ENCODE results near the gene WSB1. TPM values are rescaled to one million over a fixed set of nuclear protein-coding genes. Genes with fewer than 3 reads are reported as not detected.
A peak's percentile ranks its signal among the peaks of the same experiment; 100 is the strongest.
"Not testable (repeated sequence)": the region's sequence is repeated elsewhere in the genome, so short reads cannot be mapped to it uniquely, and the experiment has no call there.

Gene WSB1
- polyA plus RNA-seq, 4 donors = 181 to 250 (median 218) TPM

DNA sequence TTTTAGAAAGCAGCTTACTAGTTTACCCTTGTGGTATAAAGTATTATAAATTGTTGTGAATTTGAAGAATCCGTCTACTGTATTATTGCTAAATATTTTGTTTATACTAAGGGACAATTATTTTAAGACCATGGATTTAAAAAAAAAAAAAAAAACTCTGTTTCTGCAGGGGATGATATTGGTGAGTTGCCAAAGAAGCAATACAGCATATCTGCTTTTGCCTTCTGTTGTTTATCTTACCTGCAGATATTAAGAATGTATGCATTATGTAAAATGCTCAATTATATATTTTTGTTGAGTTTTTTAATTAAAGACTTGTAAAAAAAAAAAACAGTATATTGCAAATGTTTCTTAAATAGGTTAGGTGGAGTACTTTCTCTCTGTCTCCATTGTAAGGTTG is 19.4 kb downstream of the WSB1 start:
- DNase-seq (ENCODE audit: low read depth in 4 of 4, low spot score in 3 of 4) = no peak

DNA sequence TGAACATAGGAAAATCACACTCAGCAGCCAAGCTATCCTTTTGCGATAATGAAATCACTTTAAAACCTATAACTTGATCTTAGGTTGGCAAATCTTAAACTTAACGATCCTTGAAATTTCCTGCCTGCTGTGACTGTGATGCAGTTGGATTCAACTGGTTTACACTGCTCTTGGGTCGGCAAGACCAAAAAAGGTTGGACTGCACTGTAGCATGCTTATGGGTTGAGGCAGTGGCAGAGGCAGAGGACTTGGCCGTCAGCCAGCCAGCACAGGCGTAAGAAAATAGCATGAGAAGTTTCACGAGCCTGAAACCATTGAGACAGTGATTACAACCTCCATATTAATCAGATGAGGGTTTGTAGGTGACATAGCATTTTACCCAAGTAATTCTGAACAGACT is 21.4 kb downstream of the WSB1 start:
- DNase-seq (ENCODE audit: low read depth in 4 of 4, low spot score in 3 of 4) = peak in 3 of 4 donors; percentile 58 to 79 (median 68)

DNA sequence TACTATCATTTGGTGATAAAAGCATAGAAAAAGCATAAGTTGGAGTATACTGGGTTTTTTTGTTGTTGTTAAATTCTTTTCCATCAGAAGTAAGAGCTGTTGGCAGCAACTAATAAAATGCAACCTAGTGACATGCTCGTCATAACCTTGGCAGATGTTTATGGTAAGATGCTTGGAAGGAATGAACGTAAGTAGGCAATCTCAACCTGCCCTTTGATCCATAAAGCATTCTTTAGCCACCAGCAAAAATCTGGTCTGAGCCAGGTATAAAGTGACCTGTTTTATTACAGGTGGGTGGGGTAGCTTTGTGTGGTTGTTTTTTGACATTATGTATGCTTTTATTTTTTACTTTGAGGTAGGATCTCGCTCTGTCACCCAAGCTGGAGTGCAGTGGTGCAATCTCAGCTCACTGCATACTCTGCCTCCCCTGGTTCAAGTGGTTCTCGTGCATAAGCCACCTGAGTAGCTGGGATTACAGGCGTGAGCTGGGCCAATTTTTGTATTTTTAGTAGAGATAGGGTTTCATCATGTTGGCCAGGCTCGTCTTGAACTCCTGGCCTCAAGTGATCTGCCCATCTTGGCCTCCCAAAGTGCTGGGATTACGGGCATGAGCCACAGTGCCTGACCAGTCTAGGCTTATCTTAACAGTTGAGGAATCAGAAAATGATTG is 22.0 kb downstream of the WSB1 start:
- DNase-seq (ENCODE audit: low read depth in 4 of 4, low spot score in 3 of 4) = no peak

DNA sequence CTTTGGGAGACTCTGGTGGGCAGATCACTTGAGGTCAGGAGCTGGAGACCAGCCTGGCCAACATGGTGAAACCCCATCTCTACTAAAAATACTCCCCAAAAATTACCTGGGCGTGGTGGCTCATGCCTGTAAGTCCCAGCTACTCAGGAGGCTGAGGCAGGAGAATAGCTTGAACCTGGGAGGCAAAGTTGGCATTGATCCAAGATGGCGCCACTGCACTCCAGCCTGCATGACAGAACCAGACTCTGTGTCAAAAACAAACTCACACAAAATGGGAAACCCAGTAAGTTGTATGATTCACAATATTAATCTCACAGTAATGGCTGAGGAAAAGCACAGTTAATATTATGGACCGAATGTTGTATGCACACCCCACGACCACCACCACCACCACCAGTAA is 24.3 kb downstream of the WSB1 start:
- DNase-seq (ENCODE audit: low read depth in 4 of 4, low spot score in 3 of 4) = no peak

DNA sequence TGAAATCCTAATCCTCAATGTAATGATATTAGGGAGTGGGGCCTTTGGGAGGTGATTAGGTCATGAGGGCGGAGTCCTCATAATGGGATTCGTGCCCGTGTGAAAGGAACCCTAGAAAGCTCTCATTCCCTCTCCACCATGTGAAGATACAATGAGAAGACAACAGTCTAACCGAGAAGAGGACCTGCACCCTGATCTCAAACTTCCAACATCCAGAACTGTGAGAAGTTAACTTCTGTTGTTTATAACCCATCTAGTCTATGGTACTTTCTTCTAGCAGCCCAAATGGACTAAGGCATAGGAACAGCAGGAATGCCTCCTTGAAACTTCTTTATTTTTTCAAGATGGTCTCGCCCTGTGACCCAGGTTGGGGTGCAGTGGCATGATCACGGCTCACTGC is 24.7 kb downstream of the WSB1 start:
- no peak for DNase-seq (ENCODE audit: low read depth in 4 of 4, low spot score in 3 of 4)

DNA sequence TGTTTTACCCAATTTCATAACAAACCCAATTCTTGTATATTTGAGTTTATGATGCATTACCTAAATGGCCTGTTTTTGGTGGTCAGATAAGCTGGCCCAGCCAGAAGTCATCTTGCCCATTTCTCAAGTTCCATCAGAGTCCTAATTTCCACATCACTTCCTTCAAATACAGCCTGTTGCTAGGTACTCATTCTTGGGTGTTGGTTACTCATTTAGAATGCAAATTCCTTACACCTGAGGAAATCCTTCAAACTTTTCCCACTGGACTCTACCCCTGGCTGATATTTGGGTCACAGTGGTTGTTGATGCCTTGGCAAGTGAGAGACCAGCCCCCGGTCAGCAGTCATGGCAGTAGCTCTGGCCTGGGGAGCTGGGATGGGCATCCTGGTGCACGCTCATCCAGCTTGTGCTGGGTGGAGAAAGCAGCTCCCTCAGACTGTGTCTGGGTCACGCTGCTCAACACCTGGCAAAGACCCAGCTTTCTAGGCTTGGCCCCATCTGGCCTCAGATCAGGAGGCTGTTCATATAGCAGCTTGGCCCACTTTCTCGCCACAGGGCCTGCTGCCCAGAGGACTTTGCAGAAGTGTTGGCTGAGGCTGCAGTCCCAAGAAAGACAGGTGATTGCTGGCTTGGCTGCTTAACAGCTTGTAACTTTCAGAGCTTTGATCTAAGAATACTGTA is 25.8 kb downstream of the WSB1 start:
- DNase-seq (ENCODE audit: low read depth in 4 of 4, low spot score in 3 of 4) = no peak

DNA sequence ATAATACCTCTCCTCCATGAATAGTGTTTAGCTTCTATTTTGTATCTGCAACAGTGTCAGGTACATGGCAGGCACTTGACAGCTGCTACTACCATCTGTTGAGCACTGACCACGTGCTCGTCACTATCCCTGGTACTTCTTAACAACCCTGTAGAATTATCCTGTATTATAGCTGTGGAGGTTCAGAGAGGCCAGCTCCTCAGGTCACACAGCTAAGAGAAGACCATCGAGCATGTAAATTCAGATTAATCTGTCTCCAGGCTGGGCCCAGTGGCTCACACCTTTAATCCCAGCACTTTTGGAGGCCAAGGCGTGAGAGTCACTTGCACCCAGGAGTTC is 26.3 kb downstream of the WSB1 start:
- DNase-seq (ENCODE audit: low read depth in 4 of 4, low spot score in 3 of 4) = no peak

DNA sequence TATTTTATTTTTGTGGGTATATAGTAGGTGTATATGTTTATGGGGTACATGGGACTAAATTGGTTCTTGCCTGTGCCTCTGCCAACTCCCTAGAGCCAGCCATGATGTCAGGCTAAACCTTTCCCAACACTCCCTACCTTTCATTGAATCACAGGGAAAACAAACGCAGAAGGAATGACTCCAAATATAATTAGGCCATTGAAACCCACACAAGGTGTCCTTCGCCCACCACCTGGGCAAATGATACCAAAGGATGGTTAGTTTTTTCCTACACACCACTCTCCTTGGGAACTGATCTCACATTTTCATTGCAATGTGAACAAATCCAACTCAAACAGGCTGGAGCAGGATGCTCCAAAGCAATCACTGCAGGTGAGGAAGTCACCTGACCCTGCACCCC is 27.5 kb downstream of the WSB1 start:
- DNase-seq (ENCODE audit: low read depth in 4 of 4, low spot score in 3 of 4) = no peak

DNA sequence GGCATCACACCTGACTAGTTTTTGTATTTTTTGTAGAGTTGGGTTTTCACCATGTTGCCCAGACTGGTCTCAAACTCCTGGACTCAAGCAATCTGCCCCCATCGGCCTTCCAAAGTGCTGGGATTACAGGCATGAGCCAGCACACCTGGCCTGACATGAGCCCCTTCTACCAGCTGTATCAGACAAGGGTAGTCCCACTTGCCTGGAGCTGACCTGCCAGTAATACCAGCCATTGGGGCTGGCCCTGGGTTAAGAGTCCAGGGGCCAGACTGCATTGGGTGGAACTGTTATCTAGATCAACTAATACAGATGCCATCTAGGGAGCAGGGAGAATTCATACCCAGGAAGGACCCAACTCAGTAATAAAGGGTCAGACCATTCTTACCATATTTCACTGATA is 28.1 kb downstream of the WSB1 start:
- DNase-seq (ENCODE audit: low read depth in 4 of 4, low spot score in 3 of 4) = no peak

DNA sequence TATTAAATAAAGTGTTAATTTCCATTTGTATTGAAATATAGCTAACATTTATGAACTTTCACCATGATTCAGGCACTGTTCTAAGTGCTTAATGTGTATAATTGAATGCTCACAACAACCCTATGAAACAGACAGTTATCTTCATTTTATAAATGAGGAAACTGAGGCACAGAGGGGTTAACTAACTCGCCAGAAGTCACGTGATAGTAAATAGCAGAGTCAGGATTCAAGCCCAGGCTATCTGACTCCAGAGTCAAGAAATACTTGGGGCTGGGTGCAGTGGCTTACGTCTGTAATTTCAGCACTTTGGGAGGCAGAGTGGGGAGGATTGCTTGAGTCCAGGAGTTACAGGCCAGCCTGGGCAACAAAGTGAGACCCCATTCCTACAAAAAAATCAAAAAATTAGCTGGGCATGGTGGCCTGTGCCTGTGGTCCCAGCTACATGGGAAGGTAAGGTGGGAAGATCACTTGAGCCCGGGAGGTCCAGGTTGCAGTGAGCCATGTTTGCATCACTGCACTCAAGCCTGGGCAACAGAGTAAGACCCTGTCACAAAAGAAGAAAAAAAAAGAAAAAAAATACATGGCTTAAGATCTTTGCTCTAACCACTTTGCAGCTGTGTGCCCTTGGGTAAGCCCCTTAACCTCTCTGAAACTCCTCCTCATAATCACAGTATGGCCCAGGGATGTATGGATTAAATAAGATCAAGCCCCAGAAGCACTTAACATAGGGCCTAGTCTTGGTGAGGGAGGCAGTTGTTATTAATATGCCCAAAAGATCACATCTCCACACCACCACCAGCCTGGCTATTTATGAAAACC is 29.0 kb downstream of the WSB1 start:
- DNase-seq (ENCODE audit: low read depth in 4 of 4, low spot score in 3 of 4) = no peak

DNA sequence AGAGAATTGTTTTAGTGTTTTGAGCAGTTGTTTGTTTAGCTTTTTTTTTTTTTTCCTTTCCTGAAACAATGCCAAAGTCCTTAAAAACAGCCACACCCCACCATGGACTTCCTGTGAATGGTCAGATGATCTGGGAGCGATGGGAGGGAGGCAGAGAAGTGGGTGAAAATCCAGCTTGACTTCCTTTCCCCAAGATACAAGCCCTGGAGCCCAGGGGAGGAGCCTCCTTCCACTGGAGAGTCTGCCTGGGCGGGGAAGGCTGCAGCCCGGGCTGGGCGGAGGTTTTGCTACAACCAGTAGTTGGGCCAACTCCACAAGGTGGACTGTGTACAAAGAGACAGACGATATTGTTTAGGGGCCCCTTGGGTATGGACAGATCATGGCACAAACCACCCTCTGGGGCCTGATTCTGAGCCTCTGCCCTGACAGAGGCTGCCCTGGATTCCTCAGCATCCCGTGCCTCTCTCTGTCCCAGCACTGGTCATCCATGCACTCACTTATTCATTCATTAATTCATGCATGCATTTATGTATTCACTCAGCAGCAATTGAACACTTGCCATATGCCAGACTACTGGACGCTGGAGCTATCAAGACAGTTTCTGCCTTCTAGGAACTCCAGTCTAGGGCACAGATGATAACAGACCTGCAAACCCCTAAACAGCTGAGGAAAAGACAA is 29.8 kb downstream of the WSB1 start:
- DNase-seq (ENCODE audit: low read depth in 4 of 4, low spot score in 3 of 4) = no peak

DNA sequence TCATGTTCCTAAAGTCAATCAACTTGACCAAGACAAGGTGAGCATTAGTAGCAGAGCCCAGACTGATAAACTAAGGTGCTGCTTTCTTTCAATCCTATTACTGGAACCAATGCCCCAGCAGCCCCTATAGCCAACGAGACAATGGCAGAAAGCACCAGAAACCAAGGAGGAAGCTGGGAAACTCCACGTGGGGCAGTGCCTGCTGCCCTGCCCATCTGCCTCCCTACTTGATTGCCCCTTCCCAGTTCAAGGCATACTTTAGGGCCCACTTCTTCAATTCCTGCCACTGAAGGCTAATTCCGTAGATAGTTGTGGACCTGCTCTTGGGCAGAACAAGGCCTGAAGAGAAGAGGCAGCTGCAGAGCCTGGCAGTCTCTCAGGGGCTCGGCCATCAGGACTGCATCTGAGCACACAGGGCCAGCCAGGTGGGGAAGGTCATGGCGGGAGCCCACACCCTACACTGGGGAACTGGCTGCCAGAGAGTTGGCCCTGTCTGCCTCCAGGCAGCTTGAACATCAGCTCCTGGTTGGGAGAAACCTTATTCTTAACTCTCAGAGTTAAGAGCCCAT is 30.9 kb downstream of the WSB1 start:
- DNase-seq (ENCODE audit: low read depth in 4 of 4, low spot score in 3 of 4) = no peak

DNA sequence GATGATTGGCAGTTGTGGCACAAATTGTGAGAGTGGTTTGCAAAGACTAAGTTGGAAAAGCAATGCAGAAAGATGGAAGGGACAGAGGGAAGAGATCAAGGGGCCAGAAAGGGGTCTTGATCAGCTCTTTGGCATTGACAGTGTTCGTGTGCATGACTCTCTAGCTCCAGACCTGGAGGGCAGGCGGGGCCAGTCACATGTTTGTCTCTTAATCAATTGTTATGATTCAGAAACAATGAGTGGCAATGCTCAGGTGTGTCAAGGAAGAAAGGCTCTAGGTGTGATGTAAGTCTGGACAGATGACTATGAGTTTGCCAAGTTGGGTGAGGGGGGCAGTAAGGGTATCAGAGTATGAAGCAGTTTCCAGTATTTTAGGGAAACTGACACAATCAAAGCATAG is 32.1 kb downstream of the WSB1 start:
- no peak for DNase-seq (ENCODE audit: low read depth in 4 of 4, low spot score in 3 of 4)

DNA sequence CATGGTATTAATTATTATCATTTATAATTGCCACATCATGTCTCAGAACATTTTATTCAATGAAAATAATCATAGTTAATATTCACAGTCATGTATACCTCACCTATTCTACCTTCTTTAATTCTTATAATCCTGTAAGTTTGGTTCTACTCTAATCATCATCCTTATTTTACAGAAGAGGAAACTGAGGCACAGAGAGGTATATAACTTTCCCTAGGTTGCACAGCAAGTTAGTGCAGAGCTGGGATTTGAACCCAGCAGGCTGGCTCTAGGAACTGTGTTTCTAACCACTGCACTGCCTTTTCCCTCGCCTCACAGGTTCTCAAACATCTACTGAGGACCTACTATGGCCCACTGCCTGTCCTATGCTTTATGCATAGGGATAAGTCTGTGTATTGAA is 32.7 kb downstream of the WSB1 start:
- no peak for DNase-seq (ENCODE audit: low read depth in 4 of 4, low spot score in 3 of 4)

DNA sequence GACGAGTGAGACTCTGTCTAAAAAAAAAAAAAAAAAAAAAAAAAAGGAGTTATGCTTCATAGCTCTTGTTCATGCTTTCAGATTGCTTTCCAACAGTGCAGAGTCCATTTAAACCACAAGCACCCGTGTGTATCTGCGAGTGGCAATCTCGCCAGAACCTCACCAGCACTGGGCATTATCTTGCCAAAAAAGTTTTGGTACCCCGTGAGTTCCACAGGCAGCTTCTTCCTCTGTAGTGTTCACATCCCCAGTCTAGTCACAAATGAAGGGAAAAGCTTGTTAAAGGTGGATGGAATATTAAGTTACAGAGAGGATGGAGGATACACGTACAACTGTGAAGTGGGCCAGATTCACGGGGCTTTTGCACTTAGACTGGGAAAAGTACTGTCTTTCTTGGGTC is 33.5 kb downstream of the WSB1 start:
- DNase-seq (ENCODE audit: low read depth in 4 of 4, low spot score in 3 of 4) = no peak

DNA sequence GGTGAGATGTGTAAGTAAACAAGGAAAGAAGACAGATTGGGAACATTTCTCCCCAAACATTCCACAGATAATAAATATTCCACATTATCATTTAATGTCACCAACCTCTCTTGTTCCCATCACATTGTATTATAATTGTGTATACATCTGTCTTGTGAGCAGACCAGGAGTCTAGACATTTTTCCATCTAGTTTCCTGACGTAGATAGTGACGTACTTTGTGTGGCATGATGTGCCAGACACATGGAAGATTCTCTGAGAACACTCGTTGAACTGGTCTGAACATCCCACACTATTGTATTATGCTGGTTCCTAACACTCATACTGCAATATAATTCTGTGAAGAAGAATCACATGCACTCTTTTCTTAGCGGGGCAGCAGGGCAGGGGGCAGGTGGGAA is 34.0 kb downstream of the WSB1 start:
- no peak for DNase-seq (ENCODE audit: low read depth in 4 of 4, low spot score in 3 of 4)

DNA sequence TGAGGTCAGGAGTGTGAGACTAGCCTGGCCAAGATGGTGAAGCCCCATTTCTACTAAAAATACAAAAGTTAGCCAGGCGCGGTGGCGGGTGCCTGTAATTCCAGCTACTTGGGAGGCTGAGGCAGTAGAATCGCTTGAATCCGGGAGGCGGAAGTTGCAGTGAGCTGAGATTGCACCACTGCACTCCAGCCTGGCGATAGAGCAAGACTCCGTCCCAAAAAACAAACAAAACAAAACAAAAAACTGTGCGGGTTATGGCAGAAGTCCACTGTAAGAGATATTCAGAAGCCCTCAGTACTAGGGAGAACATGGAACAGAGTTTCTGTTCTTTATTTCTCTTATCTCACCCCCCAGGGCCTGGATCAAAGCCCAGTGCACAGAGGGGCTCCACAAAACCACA is 34.8 kb downstream of the WSB1 start:
- not testable (repeated sequence) for DNase-seq (ENCODE audit: low read depth in 4 of 4, low spot score in 3 of 4)

DNA sequence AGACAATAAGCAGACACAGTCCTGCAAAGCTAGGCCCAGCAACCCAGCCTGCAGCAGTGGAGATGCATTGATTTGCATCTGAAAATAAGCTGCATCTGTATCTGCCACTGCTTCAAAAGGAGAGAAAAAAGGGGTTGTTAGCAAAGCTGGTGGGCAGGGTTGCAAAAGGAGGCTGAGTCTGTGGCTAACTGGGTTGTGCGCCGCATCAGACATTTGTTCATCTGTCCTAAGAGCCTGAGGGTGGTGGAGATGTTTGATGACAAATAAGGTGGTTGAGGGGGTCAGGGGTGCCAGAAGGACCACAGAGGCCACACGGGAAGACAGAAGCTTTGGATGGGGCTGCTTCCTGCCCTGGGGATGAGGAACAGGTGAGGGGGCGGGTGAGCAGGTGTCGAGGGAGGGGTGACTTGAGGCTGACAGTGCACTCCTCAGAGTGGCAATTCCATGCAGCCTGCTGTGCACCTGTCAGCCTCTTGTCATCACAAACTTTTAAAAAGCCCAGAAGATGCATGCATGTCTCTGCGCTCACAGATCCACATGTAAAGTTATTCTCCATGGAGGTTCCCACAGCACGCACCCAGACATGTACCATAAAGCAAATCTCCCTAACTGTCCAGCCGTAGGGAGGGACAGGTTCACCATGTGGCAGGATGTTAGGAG is 35.4 kb downstream of the WSB1 start:
- no peak for DNase-seq (ENCODE audit: low read depth in 4 of 4, low spot score in 3 of 4)

DNA sequence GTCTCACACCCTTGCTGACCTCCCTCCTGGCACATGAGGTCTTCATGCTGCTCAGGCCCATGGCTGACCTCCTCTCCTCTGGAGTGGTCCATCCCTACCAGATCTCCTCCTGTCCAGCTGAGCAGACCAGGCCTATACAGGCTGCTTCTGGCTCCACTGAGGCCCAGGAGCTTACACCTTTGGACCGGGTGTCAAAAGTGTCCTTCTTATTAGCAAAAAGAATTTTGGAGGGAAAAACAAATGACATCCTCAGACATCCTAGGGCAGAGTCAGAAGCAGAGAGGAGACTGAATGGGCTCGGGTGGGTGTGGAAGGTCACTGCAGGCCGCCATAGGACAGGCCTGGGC is 38.1 kb downstream of the WSB1 start:
- no peak for DNase-seq (ENCODE audit: low read depth in 4 of 4, low spot score in 3 of 4)
